B cell (primary cell): Measurements from ENCODE around the gene KLHL24. TPM values are rescaled to one million over a fixed set of nuclear protein-coding genes. Genes with fewer than 3 reads are reported as not detected.

Experiments used
- ATAC-seq: fragments of 200-7000 bp; cut with Tn5 transposase; one replicate; pipeline ENCODE4 v1.10.0; 2021; ENCODE audit warnings: low read depth, mild to moderate bottlenecking, moderate number of reproducible peaks, moderate library complexity
- CTCF ChIA-PET: fragments of 350-600 bp; sonication (Branson Sonifier 250); formaldehyde crosslinking; loops from one replicate; lab custom pipeline; 2021; ENCODE audit warnings: antibody characterized with exemption, inconsistent platforms; lab: Charles Lee
- POLR2A ChIA-PET: fragments of 350-600 bp; sonication (Branson Sonifier 250); formaldehyde crosslinking; loops from one replicate; lab custom pipeline; 2021; ENCODE audit warnings: antibody characterized with exemption; lab: Charles Lee
- DNase-seq: peaks from one replicate; pipeline ENCODE4 v3.0.0; 2013
- H2AFZ ChIP-seq: 2 replicates; pipeline ENCODE4 v1.6.1; 2012; ENCODE audit warnings: mild to moderate bottlenecking, low read depth, low read length; ENCODE audit not compliant: insufficient read depth, poor library complexity, severe bottlenecking
- H3K27ac ChIP-seq, 2 donors: 1 replicate in 1 of 2; 2 replicates in 1 of 2; pipeline ENCODE4 v1.5.1; 2012 to 2013; ENCODE audit warnings: low read length in 2 of 2, mild to moderate bottlenecking in 2 of 2, moderate library complexity in 1 of 2
- H3K27me3 ChIP-seq, 4 experiments: fragments of 200-600 bp in 1 of 4; sonication (generic) in 1 of 4; replicated peaks in 1 of 4; 1 replicate in 2 of 4; 2 replicates in 2 of 4; pipeline versions ENCODE4 v1.6.1 to v1.7.0; 2013 to 2016; ENCODE audit warnings: low read length in 3 of 4, mild to moderate bottlenecking in 2 of 4, mixed read lengths in 1 of 4, moderate library complexity in 1 of 4; ENCODE audit not compliant: insufficient read depth in 4 of 4, control insufficient read depth in 3 of 4; ENCODE audit errors: control extremely low read depth in 1 of 4
- H3K36me3 ChIP-seq, 2 experiments: replicated peaks in 1 of 2; 1 replicate in 1 of 2; 2 replicates in 1 of 2; pipeline versions ENCODE4 v1.6.1 to v1.7.1; 2013; ENCODE audit warnings: low read length in 1 of 2; ENCODE audit not compliant: insufficient read depth in 2 of 2, control insufficient read depth in 1 of 2; ENCODE audit errors: control extremely low read depth in 1 of 2, extremely low read depth in 1 of 2
- H3K4me1 ChIP-seq, 2 donors: fragments of 200-600 bp in 1 of 2; sonication (generic) in 1 of 2; 1 replicate in 1 of 2; 2 replicates in 1 of 2; pipeline versions ENCODE4 v1.5.1 to v1.6.1; 2013 to 2017; ENCODE audit warnings: low read length in 2 of 2; ENCODE audit not compliant: control insufficient read depth in 2 of 2, insufficient read depth in 2 of 2
- H3K4me2 ChIP-seq: replicated peaks from 2 replicates; pipeline ENCODE3; 2012; ENCODE audit warnings: mild to moderate bottlenecking, low read depth, low read length; ENCODE audit not compliant: poor library complexity, severe bottlenecking
- H3K4me3 ChIP-seq, 5 experiments: fragments of 200-600 bp in 1 of 5; sonication (generic) in 1 of 5; 1 replicate in 3 of 5; 2 replicates in 2 of 5; pipeline versions ENCODE4 v1.5.1 to v1.7.0; 2011 to 2016; ENCODE audit warnings: low read length in 4 of 5, mild to moderate bottlenecking in 4 of 5, low read depth in 2 of 5, control low read depth in 1 of 5, moderate library complexity in 1 of 5; ENCODE audit not compliant: insufficient read depth in 1 of 5; ENCODE audit errors: control extremely low read depth in 1 of 5, extremely low read depth in 1 of 5
- H3K79me2 ChIP-seq: fragments of 200-600 bp; sonication (generic); one replicate; pipeline ENCODE4 v1.6.0; 2016; ENCODE audit warnings: low read length; ENCODE audit not compliant: control insufficient read depth, insufficient read depth
- H3K9ac ChIP-seq: fragments of 200-600 bp; sonication (generic); 2 replicates; pipeline ENCODE4 v1.6.1; 2017; ENCODE audit warnings: mild to moderate bottlenecking, low read length, moderate library complexity
- H3K9me3 ChIP-seq, 3 donors: one replicate each; pipeline versions ENCODE4 v1.6.1 to v1.7.1; 2013; ENCODE audit warnings: low read length in 2 of 3; ENCODE audit not compliant: control insufficient read depth in 2 of 3, insufficient read depth in 1 of 3; ENCODE audit errors: control extremely low read depth in 1 of 3
- H4K20me1 ChIP-seq: 2 replicates; pipeline ENCODE4 v1.6.0; 2012; ENCODE audit warnings: mild to moderate bottlenecking, low read length; ENCODE audit not compliant: insufficient read depth, control insufficient read depth, poor library complexity, severe bottlenecking
- H3K27ac Mint-ChIP-seq: one replicate; pipeline ENCODE4 v1.8.0; 2021; ENCODE audit warnings: mixed read lengths
- H3K27me3 Mint-ChIP-seq: one replicate; pipeline ENCODE4 v1.8.0; 2021; ENCODE audit warnings: mixed read lengths
- H3K4me1 Mint-ChIP-seq: one replicate; pipeline ENCODE4 v1.8.0; 2021; ENCODE audit warnings: mixed read lengths
- H3K4me3 Mint-ChIP-seq: one replicate; pipeline ENCODE4 v1.8.0; 2021; ENCODE audit warnings: mixed read lengths
- H3K9me3 Mint-ChIP-seq: one replicate; pipeline ENCODE4 v1.8.0; 2022; ENCODE audit warnings: mixed read lengths; ENCODE audit not compliant: insufficient read depth
- EZH2 ChIP-seq: IDR thresholded peaks from 2 replicates; pipeline ENCODE4 v1.6.1; 2012; ENCODE audit warnings: borderline replicate concordance, low read depth, mild to moderate bottlenecking, moderate library complexity, low read length; ENCODE audit not compliant: insufficient read depth, poor library complexity, severe bottlenecking
- WGBS: methylation state at CpG from one replicate; pipeline ENCODE4 v1.1.5; 2013; ENCODE audit warnings: missing lambda C conversion rate; ENCODE audit not compliant: insufficient coverage; 5-methylcytosine and 5-hydroxymethylcytosine counted together
- intact Hi-C: fragments of 100-400 bp; cut with micrococcal nuclease; formaldehyde crosslinking; loops from one replicate; pipeline ENCODE4 v1.10.0; 2022
- polyA plus RNA-seq: library from polyadenylated mRNA; depleted of rRNA; stranded (reverse); fragments of >200 nt; gene quantifications from 2 replicates; pipeline ENCODE4 v1.2.3, GENCODE V29; 2012
- total RNA-seq, 2 donors: library from RNA; stranded (reverse); fragments of 120-200 nt in 1 of 2; gene quantifications; 1 replicate in 1 of 2; 2 replicates in 1 of 2; pipeline versions ENCODE4 v1.2.3 to v1.2.4, GENCODE V29; 2013 to 2022
- TF ChIP-seq, protein P1 (sequence below): fragments of 200-600 bp; IDR thresholded peaks from one replicate; pipeline ENCODE4 v1.8.0; 2022; ENCODE audit warnings: antibody characterized with exemption, mild to moderate bottlenecking

Gene KLHL24
- total and polyA plus RNA-seq, 2 donors (not counting 1 experiment from before 2014, with no cell fraction given), result 37.4 to 134 TPM

GRCh38 chr3:183733553-183733952, 98.1 kb downstream of the KLHL24 start:
- Histone ChIP-seq H3K4me2 (no peak overlapping the region), H3K27me3 (no peaks in the 10 kb centered on the region), H3K4me1 (no peaks in the 10 kb centered on the region), H3K27ac (no peak overlapping the region), H4K20me1 (no peaks in the 10 kb centered on the region), H3K4me3 (no peak overlapping the region), H3K9ac (no peak overlapping the region), H2AFZ (no peak overlapping the region), H3K9me3 (peaks cover 0 to 1% (median 0%) of the 10 kb centered on the region in 3 donors), H3K79me2 (no peaks in the 10 kb centered on the region), H3K36me3 (peaks cover 24 to 40% of the 10 kb centered on the region in 2 experiments)
- intact Hi-C loops, result no loop called here
- ChIA-PET CTCF (no interaction called here), POLR2A (no interaction called here)
- ATAC-seq (no peak), DNase-seq (no peak)
- TF ChIP-seq EZH2, result no peak
- TF ChIP-seq, protein P1, sequence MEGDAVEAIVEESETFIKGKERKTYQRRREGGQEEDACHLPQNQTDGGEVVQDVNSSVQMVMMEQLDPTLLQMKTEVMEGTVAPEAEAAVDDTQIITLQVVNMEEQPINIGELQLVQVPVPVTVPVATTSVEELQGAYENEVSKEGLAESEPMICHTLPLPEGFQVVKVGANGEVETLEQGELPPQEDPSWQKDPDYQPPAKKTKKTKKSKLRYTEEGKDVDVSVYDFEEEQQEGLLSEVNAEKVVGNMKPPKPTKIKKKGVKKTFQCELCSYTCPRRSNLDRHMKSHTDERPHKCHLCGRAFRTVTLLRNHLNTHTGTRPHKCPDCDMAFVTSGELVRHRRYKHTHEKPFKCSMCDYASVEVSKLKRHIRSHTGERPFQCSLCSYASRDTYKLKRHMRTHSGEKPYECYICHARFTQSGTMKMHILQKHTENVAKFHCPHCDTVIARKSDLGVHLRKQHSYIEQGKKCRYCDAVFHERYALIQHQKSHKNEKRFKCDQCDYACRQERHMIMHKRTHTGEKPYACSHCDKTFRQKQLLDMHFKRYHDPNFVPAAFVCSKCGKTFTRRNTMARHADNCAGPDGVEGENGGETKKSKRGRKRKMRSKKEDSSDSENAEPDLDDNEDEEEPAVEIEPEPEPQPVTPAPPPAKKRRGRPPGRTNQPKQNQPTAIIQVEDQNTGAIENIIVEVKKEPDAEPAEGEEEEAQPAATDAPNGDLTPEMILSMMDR, result no peak
- no peaks in the 10 kb centered on the region for H3K4me1 Mint-ChIP-seq
- no peaks in the 10 kb centered on the region for H3K27me3 Mint-ChIP-seq
- H3K27ac Mint-ChIP-seq, result no peak overlapping the region
- 93% methylated on average over 5 of the region's 7 CpGs for WGBS
- H3K4me3 Mint-ChIP-seq, result no peak overlapping the region
- H3K9me3 Mint-ChIP-seq, result no peaks in the 10 kb centered on the region

Other genes with a start within 250 kb of the KLHL24 start
- 1.5 and 1.6 TPM in 2 replicates for gene MCF2L2, start 207.0 kb upstream of the KLHL24 start, total RNA-seq
- gene MCF2L2, start 207.0 kb upstream of the KLHL24 start, polyA plus RNA-seq, result 0.03 TPM in 1 of 2 replicates, not detected in the other
- 69.7 and 72.6 TPM in 2 replicates for gene KLHL6, start 79.9 kb upstream of the KLHL24 start, total RNA-seq
- gene KLHL6, start 79.9 kb upstream of the KLHL24 start, polyA plus RNA-seq, result 24.3 and 29.6 TPM in 2 replicates
- gene YEATS2, start 62.2 kb downstream of the KLHL24 start, total RNA-seq, result 26.7 and 30.6 TPM in 2 replicates
- 20.2 and 21.8 TPM in 2 replicates for gene YEATS2, start 62.2 kb downstream of the KLHL24 start, polyA plus RNA-seq
- gene MAP6D1, start 190.0 kb downstream of the KLHL24 start, total RNA-seq, result 1.8 and 4.2 TPM in 2 replicates
- 0.43 and 0.46 TPM in 2 replicates for gene MAP6D1, start 190.0 kb downstream of the KLHL24 start, polyA plus RNA-seq
- 46.7 and 51.2 TPM in 2 replicates for gene PARL, start 249.3 kb downstream of the KLHL24 start, total RNA-seq
- gene PARL, start 249.3 kb downstream of the KLHL24 start, polyA plus RNA-seq, result 23.5 and 32.6 TPM in 2 replicates